IMR-90 (cell line): ENCODE measurements around the gene STAG1. TPM values are rescaled to one million over a fixed set of nuclear protein-coding genes. Genes with fewer than 3 reads are reported as not detected.

Source experiments
- ATAC-seq: fragments of 200-7000 bp; cut with Tn5 transposase; 2 replicates; pipeline ENCODE4 v1.9.1; 2020; ENCODE audit warnings: low read depth, mild to moderate bottlenecking, moderate library complexity
- BruUV-seq: library from RNA; stranded (reverse); fragments of 400-500 nt; replicated peaks from 2 replicates; lab custom pipeline; 2021; lab: Mats Ljungman, UMichigan
- CTCF ChIA-PET: fragments of 300-600 bp; formaldehyde crosslinking; extraction: SDS; loops from one replicate; lab custom pipeline; 2021; ENCODE audit warnings: antibody characterized with exemption; lab: Yijun Ruan, JAX
- POLR2A ChIA-PET: fragments of 300-600 bp; sonication (Branson Sonifier 250); formaldehyde crosslinking; loops from one replicate; lab custom pipeline; 2022; ENCODE audit warnings: antibody characterized with exemption; ENCODE audit not compliant: unreplicated experiment; lab: Charles Lee
- DNase-seq: peaks from one replicate; pipeline ENCODE4 v3.0.0; 2013
- H2AFZ ChIP-seq: replicated peaks from 2 replicates; pipeline ENCODE3; 2013; ENCODE audit warnings: low read length, mild to moderate bottlenecking; ENCODE audit not compliant: poor library complexity
- H2AK5ac ChIP-seq: 2 replicates; pipeline ENCODE4 v1.6.1; 2013; ENCODE audit warnings: low read depth, low read length, inconsistent platforms
- H2AK9ac ChIP-seq: replicated peaks from 2 replicates; pipeline ENCODE3; 2013; ENCODE audit warnings: mild to moderate bottlenecking, low read depth, low read length, moderate library complexity; ENCODE audit not compliant: poor library complexity
- H2BK120ac ChIP-seq: 2 replicates; pipeline ENCODE4 v1.6.1; 2013; ENCODE audit warnings: low read depth, low read length, inconsistent platforms
- H2BK15ac ChIP-seq: 3 replicates; pipeline ENCODE4 v1.6.1; 2013; ENCODE audit warnings: low read depth, low read length, inconsistent platforms
- H2BK20ac ChIP-seq: 2 replicates; pipeline ENCODE4 v1.6.1; 2013; ENCODE audit warnings: low read depth, mild to moderate bottlenecking, inconsistent platforms, low read length, moderate library complexity
- H2BK5ac ChIP-seq: 2 replicates; pipeline ENCODE4 v1.6.1; 2013; ENCODE audit warnings: mild to moderate bottlenecking, low read depth, low read length, inconsistent platforms; ENCODE audit not compliant: poor library complexity, severe bottlenecking
- H3K14ac ChIP-seq: replicated peaks from 2 replicates; pipeline ENCODE4 v1.6.1; 2013; ENCODE audit warnings: low read depth, low read length, inconsistent platforms
- H3K18ac ChIP-seq: 2 replicates; pipeline ENCODE4 v1.6.1; 2013; ENCODE audit warnings: low read depth, low read length, control low read depth
- H3K23ac ChIP-seq: 2 replicates; pipeline ENCODE4 v1.6.1; 2013; ENCODE audit warnings: low read depth, low read length, inconsistent platforms
- H3K27ac ChIP-seq: 2 replicates; pipeline ENCODE4 v1.5.1; 2013; ENCODE audit warnings: mild to moderate bottlenecking, control low read depth, low read length; ENCODE audit not compliant: insufficient read depth
- H3K27me3 ChIP-seq: 2 replicates; pipeline ENCODE4 v1.6.1; 2013; ENCODE audit warnings: low read length; ENCODE audit not compliant: control insufficient read depth, insufficient read depth
- H3K36me3 ChIP-seq: 2 replicates; pipeline ENCODE4 v1.6.1; 2013; ENCODE audit warnings: low read length, mixed read lengths; ENCODE audit not compliant: control insufficient read depth, insufficient read depth
- H3K4ac ChIP-seq: 2 replicates; pipeline ENCODE4 v1.6.1; 2013; ENCODE audit warnings: low read depth, low read length, inconsistent platforms
- H3K4me1 ChIP-seq: 2 replicates; pipeline ENCODE4 v1.6.1; 2013; ENCODE audit warnings: low read length, mixed read lengths; ENCODE audit not compliant: control insufficient read depth, insufficient read depth
- H3K4me2 ChIP-seq: 2 replicates; pipeline ENCODE4 v1.6.1; 2013; ENCODE audit warnings: low read depth, mild to moderate bottlenecking, control low read depth, low read length, moderate library complexity
- H3K4me3 ChIP-seq: 2 replicates; pipeline ENCODE4 v1.5.1; 2013; ENCODE audit warnings: low read depth, mild to moderate bottlenecking, control low read depth, low read length, moderate library complexity; ENCODE audit not compliant: insufficient read depth
- H3K56ac ChIP-seq: 2 replicates; pipeline ENCODE4 v1.6.1; 2013; ENCODE audit warnings: low read length, inconsistent platforms; ENCODE audit not compliant: insufficient read depth; ENCODE audit errors: extremely low read depth
- H3K79me1 ChIP-seq, 2 experiments: 2 replicates each; pipeline ENCODE4 v1.6.1; 2013; ENCODE audit warnings: low read length in 2 of 2, inconsistent platforms in 1 of 2, low read depth in 1 of 2
- H3K9ac ChIP-seq: 2 replicates; pipeline ENCODE4 v1.6.1; 2013; ENCODE audit warnings: low read depth, low read length, control low read depth
- H3K9me1 ChIP-seq: 2 replicates; pipeline ENCODE4 v1.6.1; 2013; ENCODE audit warnings: low read length, inconsistent platforms; ENCODE audit not compliant: insufficient read depth
- H3K9me3 ChIP-seq: 2 replicates; pipeline ENCODE4 v1.6.1; 2013; ENCODE audit warnings: low read length; ENCODE audit not compliant: control insufficient read depth, insufficient read depth
- H4K20me1 ChIP-seq: 2 replicates; pipeline ENCODE4 v1.6.1; 2013; ENCODE audit warnings: low read length, inconsistent platforms; ENCODE audit not compliant: insufficient read depth
- H4K5ac ChIP-seq: 2 replicates; pipeline ENCODE4 v1.6.1; 2013; ENCODE audit warnings: mild to moderate bottlenecking, low read depth, low read length, control low read depth
- H4K8ac ChIP-seq, 2 experiments: 2 replicates each; pipeline ENCODE4 v1.6.1; 2013; ENCODE audit warnings: low read depth in 2 of 2, low read length in 2 of 2, control low read depth in 1 of 2, inconsistent platforms in 1 of 2
- H4K91ac ChIP-seq: 2 replicates; pipeline ENCODE4 v1.6.1; 2013; ENCODE audit warnings: low read depth, low read length, inconsistent platforms; ENCODE audit not compliant: insufficient read depth
- CHD1 ChIP-seq: IDR thresholded peaks from 2 replicates; pipeline ENCODE4 v1.6.1; 2012; ENCODE audit warnings: low read depth, low read length, improper control_type of control experiment
- CTCF ChIP-seq: conservative IDR thresholded peaks from 2 replicates; pipeline ENCODE4 v1.5.1; 2012; ENCODE audit warnings: mild to moderate bottlenecking, low read depth, low read length, improper control_type of control experiment
- ELK1 ChIP-seq: fragments of 150-350 bp; IDR thresholded peaks from 2 replicates; pipeline ENCODE4 v1.6.1; 2016; ENCODE audit warnings: low read depth, mild to moderate bottlenecking, low read length, moderate library complexity, borderline replicate concordance
- MAZ ChIP-seq: IDR thresholded peaks from 2 replicates; pipeline ENCODE4 v1.6.1; 2012; ENCODE audit warnings: low read depth, mild to moderate bottlenecking, low read length, improper control_type of control experiment, moderate library complexity, borderline replicate concordance
- POLR2A ChIP-seq: IDR thresholded peaks from 2 replicates; pipeline ENCODE4 v1.6.1; 2012; ENCODE audit warnings: mild to moderate bottlenecking, low read depth, low read length
- RAD21 ChIP-seq: IDR thresholded peaks from 2 replicates; pipeline ENCODE4 v1.6.1; 2012; ENCODE audit warnings: low read length, improper control_type of control experiment
- WGBS, 2 experiments: methylation state at CpG; one replicate each; pipeline versions ENCODE4 v1.1.5 to v1.1.7; 2013; ENCODE audit warnings: missing lambda C conversion rate in 2 of 2; ENCODE audit not compliant: insufficient read length in 1 of 2; ENCODE audit errors: extremely low coverage in 2 of 2; 5-methylcytosine and 5-hydroxymethylcytosine counted together
- dilution Hi-C: fragments of 300-500 bp; cut with HindIII; formaldehyde crosslinking; loops from one replicate; pipeline ENCODE4 v1.14.3; 2018; ENCODE audit warnings: low sequenced_read_pairs; ENCODE audit not compliant: unreplicated experiment
- in situ Hi-C: fragments of 300-500 bp; cut with MboI; formaldehyde crosslinking; loops from 3 replicates; pipeline ENCODE4 v1.14.3; 2019; ENCODE audit warnings: low sequenced_read_pairs, inconsistent platforms, mixed read lengths
- intact Hi-C: fragments of 100-400 bp; cut with micrococcal nuclease; formaldehyde crosslinking; loops from 2 replicates; pipeline ENCODE4 v1.10.0; 2022
- polyA plus RNA-seq, 3 experiments: library from polyadenylated mRNA; depleted of rRNA; stranded (reverse); fragments of >200 nt; gene quantifications; 2 replicates each; pipeline ENCODE4 v1.2.3, GENCODE V29; 2012; ENCODE audit warnings: low replicate concordance in 1 of 3
- total RNA-seq: library from RNA; depleted of rRNA; stranded (reverse); fragments of >200 nt; gene quantifications from 2 replicates; pipeline ENCODE4 v1.2.3, GENCODE V29; 2012

STAG1 gene
- total and polyA plus RNA-seq, 2 of the 4 experiments (the other 2 are of a cell fraction): 9.6 to 32.3 TPM

- H3K79me1 ChIP-seq: peaks cover 28 to 67% of the 10 kb centered on the region in 2 experiments
- BruUV-seq: no TSS peak
- no peak overlapping the region for H2BK15ac ChIP-seq
- no peak for ATAC-seq
- 0 out of 4 replicates have a peak overlapping the region, but pooled peaks of 1 of the 2 experiments have one; percentile 10 for H4K8ac ChIP-seq
- intact Hi-C loops: no loop called here
- dilution Hi-C loops: no loop called here
- no peak overlapping the region for H3K27ac ChIP-seq
- H3K9ac ChIP-seq: no peak overlapping the region
- TF ChIP-seq CHD1 (no peak), ELK1 (no peak), MAZ (no peak), RAD21 (no peak), CTCF (no peak), POLR2A (no peak)
- WGBS, 2 experiments: no CpG with 5 or more reads among the region's 1 CpG
- no peak overlapping the region for H2BK5ac ChIP-seq
- ChIA-PET POLR2A (no interaction called here), CTCF (no interaction called here)
- no peak overlapping the region for H3K4me2 ChIP-seq
- H2AK5ac ChIP-seq: no peak overlapping the region
- in situ Hi-C loops: no loop called here
- no peak overlapping the region for H4K91ac ChIP-seq
- H3K23ac ChIP-seq: 0 out of 2 replicates have a peak overlapping the region, but pooled peaks have one; percentile 7
- no peaks in the 10 kb centered on the region for H3K27me3 ChIP-seq
- no peak for DNase-seq
- no peak overlapping the region for H3K14ac ChIP-seq
- H3K9me3 ChIP-seq: no peaks in the 10 kb centered on the region
- peaks cover 3% of the 10 kb centered on the region; the same call in 1 of the 2 replicates for H4K20me1 ChIP-seq
- H2AK9ac ChIP-seq: no peak overlapping the region
- no peak overlapping the region for H2AFZ ChIP-seq
- no peak overlapping the region for H3K56ac ChIP-seq
- H3K4ac ChIP-seq: no peak overlapping the region
- H3K9me1 ChIP-seq: peaks cover 9% of the 10 kb centered on the region; the same call in 1 of the 2 replicates
- H3K36me3 ChIP-seq: 0 out of 2 replicates have a peak, but pooled peaks cover 1% of the 10 kb centered on the region
- no peak overlapping the region for H2BK120ac ChIP-seq
- H4K5ac ChIP-seq: peak overlapping the region; percentile 51; the same call in 1 of the 2 replicates
- no peak overlapping the region for H2BK20ac ChIP-seq
- H3K18ac ChIP-seq: no peak overlapping the region
- H3K4me1 ChIP-seq: 0 out of 2 replicates have a peak, but pooled peaks cover 1% of the 10 kb centered on the region
- no peak overlapping the region for H3K4me3 ChIP-seq
These were observed 109.5 kb downstream of the STAG1 start for GRCh38 chr3:136642711-136643110.
